Measurements from ENCODE around the gene SBNO2.

The SBNO2 gene

DNA sequence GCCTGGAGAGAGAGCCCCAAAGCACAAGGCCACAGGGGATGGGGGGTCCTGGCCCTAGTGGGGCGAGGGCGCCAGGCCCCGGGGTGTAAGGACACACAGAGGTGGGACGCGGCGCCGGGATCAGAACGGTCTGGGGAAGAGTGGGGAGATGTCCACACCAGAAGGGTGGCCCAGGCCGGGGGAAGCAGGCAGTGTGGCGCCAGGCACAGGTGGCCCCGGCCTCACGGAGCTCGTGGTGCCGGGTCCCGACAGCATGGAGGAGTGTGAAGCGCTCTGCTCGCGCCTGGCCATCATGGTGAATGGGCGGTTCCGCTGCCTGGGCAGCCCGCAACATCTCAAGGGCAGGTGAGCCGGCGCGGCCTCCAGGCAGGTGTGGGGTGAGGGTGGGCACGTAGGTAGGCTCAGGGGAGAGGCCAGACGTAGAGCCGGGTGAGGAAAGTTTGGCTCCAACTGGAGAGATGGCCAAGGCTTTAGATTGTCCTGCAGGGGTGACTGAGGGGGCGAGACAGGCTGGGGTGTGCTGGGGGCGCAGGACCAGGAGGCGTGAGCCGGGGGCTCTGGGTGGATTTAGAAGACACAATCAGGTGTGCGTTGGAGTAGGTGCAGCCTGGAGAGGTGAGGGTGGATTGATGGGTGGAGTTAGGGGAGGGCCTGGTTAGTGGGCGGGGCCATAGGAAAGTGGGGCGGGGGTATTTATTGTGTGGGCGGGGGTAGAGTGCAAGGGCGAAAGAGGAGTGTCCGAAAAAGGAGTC, 110.0 kb downstream of the SBNO2 start:
- in situ Hi-C loops (cut with MboI; ENCODE audit: low sequenced_read_pairs, unreplicated experiment) = no loop called here
- TF ChIP-seq, protein P1, sequence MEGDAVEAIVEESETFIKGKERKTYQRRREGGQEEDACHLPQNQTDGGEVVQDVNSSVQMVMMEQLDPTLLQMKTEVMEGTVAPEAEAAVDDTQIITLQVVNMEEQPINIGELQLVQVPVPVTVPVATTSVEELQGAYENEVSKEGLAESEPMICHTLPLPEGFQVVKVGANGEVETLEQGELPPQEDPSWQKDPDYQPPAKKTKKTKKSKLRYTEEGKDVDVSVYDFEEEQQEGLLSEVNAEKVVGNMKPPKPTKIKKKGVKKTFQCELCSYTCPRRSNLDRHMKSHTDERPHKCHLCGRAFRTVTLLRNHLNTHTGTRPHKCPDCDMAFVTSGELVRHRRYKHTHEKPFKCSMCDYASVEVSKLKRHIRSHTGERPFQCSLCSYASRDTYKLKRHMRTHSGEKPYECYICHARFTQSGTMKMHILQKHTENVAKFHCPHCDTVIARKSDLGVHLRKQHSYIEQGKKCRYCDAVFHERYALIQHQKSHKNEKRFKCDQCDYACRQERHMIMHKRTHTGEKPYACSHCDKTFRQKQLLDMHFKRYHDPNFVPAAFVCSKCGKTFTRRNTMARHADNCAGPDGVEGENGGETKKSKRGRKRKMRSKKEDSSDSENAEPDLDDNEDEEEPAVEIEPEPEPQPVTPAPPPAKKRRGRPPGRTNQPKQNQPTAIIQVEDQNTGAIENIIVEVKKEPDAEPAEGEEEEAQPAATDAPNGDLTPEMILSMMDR (IDR thresholded peaks at IDR 0.05; ENCODE audit: borderline replicate concordance, control extremely low read depth, extremely low read depth, insufficient read depth, missing control alignments) = no peak
- no peak for DNase-seq (ENCODE audit: low spot score)

DNA sequence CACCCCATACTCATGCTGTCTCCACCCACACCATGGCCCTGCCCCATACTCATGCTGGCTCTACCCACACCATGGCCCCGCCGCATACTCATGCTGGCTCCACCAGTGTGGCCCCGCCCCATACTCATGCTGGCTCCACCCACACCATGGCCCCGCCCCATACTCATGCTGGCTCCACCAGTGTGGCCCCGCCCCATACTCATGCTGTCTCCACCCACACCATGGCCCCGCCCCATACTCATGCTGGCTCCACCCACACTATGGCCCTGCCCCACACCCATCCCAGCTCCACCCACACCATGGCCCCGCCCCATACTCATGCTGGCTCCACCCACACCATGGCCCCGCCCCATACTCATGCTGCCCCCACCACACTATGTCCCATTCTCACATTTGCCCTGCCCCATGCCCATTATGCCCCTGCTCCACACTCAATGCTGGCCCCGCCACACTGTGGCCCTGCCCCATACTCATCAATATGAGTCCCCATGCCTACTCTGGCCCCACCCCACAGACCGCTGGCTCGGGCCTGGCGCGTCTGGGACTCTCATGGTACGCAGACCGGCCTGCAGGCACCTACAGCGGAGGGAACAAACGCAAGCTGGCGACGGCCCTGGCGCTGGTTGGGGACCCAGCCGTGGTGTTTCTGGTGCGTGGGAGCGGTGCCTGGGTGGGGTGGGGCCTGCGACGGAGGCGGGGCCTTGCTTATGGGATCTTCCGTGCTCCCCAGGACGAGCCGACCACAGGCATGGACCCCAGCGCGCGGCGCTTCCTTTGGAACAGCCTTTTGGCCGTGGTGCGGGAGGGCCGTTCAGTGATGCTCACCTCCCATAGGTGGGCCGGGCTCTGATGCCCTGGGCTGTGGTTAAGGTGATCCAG, 110.8 kb downstream of the SBNO2 start:
- TF ChIP-seq, protein P1 (IDR thresholded peaks at IDR 0.05; ENCODE audit: borderline replicate concordance, control extremely low read depth, extremely low read depth, insufficient read depth, missing control alignments) = no peak
- in situ Hi-C loops (cut with MboI; ENCODE audit: low sequenced_read_pairs, unreplicated experiment) = no loop called here
- DNase-seq (ENCODE audit: low spot score) = peak; percentile 72

DNA sequence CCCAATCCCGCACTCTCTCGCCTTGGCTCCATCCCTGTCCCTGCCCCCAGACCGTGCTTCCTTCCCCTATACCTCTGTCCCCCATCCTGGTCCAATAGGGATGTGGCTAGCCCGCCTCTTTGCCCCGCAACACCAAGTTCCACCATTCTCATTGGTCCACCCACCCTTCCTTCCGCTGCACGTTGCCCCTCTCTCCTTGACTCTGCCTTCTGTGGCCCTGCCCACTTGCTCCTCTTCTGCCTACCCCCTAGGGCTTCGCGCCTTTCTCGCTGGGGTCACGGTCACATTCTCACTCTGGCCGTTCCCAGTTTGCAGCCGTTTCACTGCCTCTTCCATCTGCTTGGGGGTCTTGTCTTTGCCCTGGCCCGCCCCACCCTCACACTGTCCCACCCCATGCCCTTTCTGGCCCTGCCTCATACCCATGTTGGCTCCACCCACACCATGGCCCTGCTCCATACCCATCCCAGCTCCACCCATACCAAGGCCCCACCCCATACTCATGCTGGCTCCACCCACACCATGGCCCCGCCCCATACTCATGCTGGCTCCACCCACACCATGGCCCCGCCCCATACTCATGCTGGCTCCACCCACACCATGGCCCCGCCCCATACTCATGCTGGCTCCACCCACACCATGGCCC, 111.6 kb downstream of the SBNO2 start:
- DNase-seq (ENCODE audit: low spot score) = peak; percentile 71
- TF ChIP-seq, protein P1 (IDR thresholded peaks at IDR 0.05; ENCODE audit: borderline replicate concordance, control extremely low read depth, extremely low read depth, insufficient read depth, missing control alignments) = no peak
- in situ Hi-C loops (cut with MboI; ENCODE audit: low sequenced_read_pairs, unreplicated experiment) = no loop called here

DNA sequence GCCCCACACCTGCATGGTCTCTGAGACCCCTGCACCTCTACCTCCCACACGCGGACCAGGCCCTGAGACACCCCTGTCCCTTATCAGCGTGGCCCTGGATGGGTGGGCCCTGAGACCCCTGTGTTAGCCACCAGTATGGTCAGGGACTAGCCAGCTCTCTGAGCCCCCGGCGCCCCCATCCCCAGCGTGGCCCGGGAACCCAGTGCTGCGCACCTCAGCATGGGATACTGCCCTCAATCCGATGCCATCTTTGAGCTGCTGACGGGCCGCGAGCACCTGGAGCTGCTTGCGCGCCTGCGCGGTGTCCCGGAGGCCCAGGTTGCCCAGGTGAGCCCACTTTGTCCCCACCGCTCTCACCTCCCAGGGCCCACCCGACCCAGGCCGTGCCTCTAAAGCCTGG, 112.1 kb downstream of the SBNO2 start:
- TF ChIP-seq, protein P1 (IDR thresholded peaks at IDR 0.05; ENCODE audit: borderline replicate concordance, control extremely low read depth, extremely low read depth, insufficient read depth, missing control alignments) = no peak
- in situ Hi-C loops (cut with MboI; ENCODE audit: low sequenced_read_pairs, unreplicated experiment) = no loop called here
- no peak for DNase-seq (ENCODE audit: low spot score)

DNA sequence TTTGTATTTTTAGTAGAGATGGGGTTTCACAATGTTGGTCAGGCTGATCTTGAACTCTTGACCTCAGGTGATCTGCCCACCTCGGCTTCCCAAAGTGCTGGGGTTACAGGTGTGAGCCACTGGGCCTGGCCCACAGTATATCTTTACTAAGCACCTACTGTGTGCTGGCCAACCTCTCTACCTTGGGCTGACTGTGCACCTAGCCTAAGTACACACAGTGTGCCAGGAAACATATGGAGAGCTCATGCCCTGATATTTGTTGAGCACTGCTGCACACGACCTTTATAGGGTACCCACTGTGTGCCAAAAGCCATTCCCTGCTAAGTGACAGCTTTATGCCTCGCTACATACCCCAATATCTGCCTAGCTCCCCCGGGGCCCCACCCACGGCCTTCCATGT, 113.4 kb downstream of the SBNO2 start:
- in situ Hi-C loops (cut with MboI; ENCODE audit: low sequenced_read_pairs, unreplicated experiment) = no loop called here
- TF ChIP-seq, protein P1 (IDR thresholded peaks at IDR 0.05; ENCODE audit: borderline replicate concordance, control extremely low read depth, extremely low read depth, insufficient read depth, missing control alignments) = no peak
- DNase-seq (ENCODE audit: low spot score) = no peak

DNA sequence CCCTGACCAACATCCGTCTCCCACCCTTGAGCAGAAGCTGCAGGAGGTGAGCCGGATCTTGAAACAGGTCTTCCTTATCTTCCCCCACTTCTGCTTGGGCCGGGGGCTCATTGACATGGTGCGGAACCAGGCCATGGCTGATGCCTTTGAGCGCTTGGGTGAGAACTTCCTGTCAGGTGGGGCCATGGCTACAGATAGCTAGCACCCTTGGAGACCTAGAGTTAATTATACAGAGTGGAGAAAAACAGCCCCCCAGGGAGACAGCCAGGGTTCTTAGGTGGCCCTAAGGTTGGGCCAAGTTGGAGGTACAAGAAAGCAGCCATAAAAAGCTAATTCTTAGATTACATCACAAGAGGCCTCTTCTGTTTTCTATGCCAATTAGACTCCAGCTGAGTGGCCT, 116.0 kb downstream of the SBNO2 start:
- TF ChIP-seq, protein P1 (IDR thresholded peaks at IDR 0.05; ENCODE audit: borderline replicate concordance, control extremely low read depth, extremely low read depth, insufficient read depth, missing control alignments) = no peak
- no peak for DNase-seq (ENCODE audit: low spot score)
- in situ Hi-C loops (cut with MboI; ENCODE audit: low sequenced_read_pairs, unreplicated experiment) = no loop called here
